Fibroblast of skin of scalp (primary cell): ENCODE results near the gene CHAD.
"Not testable (repeated sequence)": the region's sequence is repeated elsewhere in the genome, so short reads cannot be mapped to it uniquely, and the experiment has no call there.

ENCODE experiments used
- DNase-seq: peaks from one replicate; pipeline ENCODE4 v3.0.0-alpha.2; 2013

Gene CHAD

GRCh38 chr17:50493744-50494143 is 25.1 kb upstream of the CHAD start:
- DNase-seq, result no peak

- no peak for DNase-seq
Observed at GRCh38 chr17:50492214-50492613, 23.5 kb upstream of the CHAD start.

GRCh38 chr17:50491505-50491904 is 22.8 kb upstream of the CHAD start:
- no peak for DNase-seq

- no peak for DNase-seq
Observed at GRCh38 chr17:50488880-50489279, 20.2 kb upstream of the CHAD start.

GRCh38 chr17:50487213-50488096 is 18.8 kb upstream of the CHAD start:
- DNase-seq, result no peak

GRCh38 chr17:50484386-50485155 is 15.9 kb upstream of the CHAD start:
- DNase-seq, result no peak

- no peak for DNase-seq
Observed at GRCh38 chr17:50483266-50483665, 14.6 kb upstream of the CHAD start.

GRCh38 chr17:50482516-50482915 is 13.8 kb upstream of the CHAD start:
- DNase-seq, result peak; percentile 95

GRCh38 chr17:50482110-50482509 is 13.4 kb upstream of the CHAD start:
- no peak for DNase-seq

GRCh38 chr17:50481648-50482047 is 13.0 kb upstream of the CHAD start:
- DNase-seq, result no peak

- no peak for DNase-seq
Observed at GRCh38 chr17:50480854-50481490, 12.3 kb upstream of the CHAD start.

- DNase-seq, result no peak
Observed at GRCh38 chr17:50480142-50480764, 11.6 kb upstream of the CHAD start.

- DNase-seq, result peak; percentile 82
Observed at GRCh38 chr17:50479522-50480141, 11.0 kb upstream of the CHAD start.

- DNase-seq, result peak; percentile 92
Observed at GRCh38 chr17:50478391-50479381, 10.0 kb upstream of the CHAD start, which contains the start of gene RSAD1. RSAD1 (plus strand) TSS chr17:50478860; CDS start chr17:50478885, 25 bp downstream.

- no peak for DNase-seq
Observed at GRCh38 chr17:50477976-50478375, 9.3 kb upstream of the CHAD start.

- no peak for DNase-seq
Observed at GRCh38 chr17:50476545-50477315, 8.1 kb upstream of the CHAD start.

- DNase-seq, result not testable (repeated sequence)
Observed at GRCh38 chr17:50475775-50476544, 7.3 kb upstream of the CHAD start.

GRCh38 chr17:50475362-50475761 is 6.7 kb upstream of the CHAD start:
- no peak for DNase-seq

- no peak for DNase-seq
Observed at GRCh38 chr17:50474523-50474922, 5.8 kb upstream of the CHAD start.
